Measurements from ENCODE around the gene MBD5.

MBD5 gene

GRCh38 chr2:148523315-148523714 is 502.4 kb downstream of the MBD5 start:
- Histone ChIP-seq H3K36me3 (ENCODE audit: low read depth) (no peaks in the 10 kb centered on the region), H3K4me1 (ENCODE audit: insufficient read depth, poor library complexity, severe bottlenecking) (no peaks in the 10 kb centered on the region), H3K4me3 (ENCODE audit: severe bottlenecking) (no peak overlapping the region), H3K27ac (ENCODE audit: poor library complexity, severe bottlenecking) (no peak overlapping the region), H3K9me3 (ENCODE audit: severe bottlenecking) (no peaks in the 10 kb centered on the region), H3K27me3 (ENCODE audit: insufficient read depth, poor library complexity, severe bottlenecking) (no peaks in the 10 kb centered on the region)
- no peak for TF ChIP-seq CTCF (IDR thresholded peaks at IDR 0.05; ENCODE audit: poor library complexity, severe bottlenecking)
- DNase-seq (ENCODE audit: low spot score), result no peak
- ATAC-seq (ENCODE audit: low read depth), result no peak

GRCh38 chr2:148524519-148524919 is 503.6 kb downstream of the MBD5 start:
- H3K27me3 ChIP-seq (ENCODE audit: insufficient read depth, poor library complexity, severe bottlenecking), result no peaks in the 10 kb centered on the region
- H3K4me1 ChIP-seq (ENCODE audit: insufficient read depth, poor library complexity, severe bottlenecking), result no peaks in the 10 kb centered on the region
- no peaks in the 10 kb centered on the region for H3K9me3 ChIP-seq (ENCODE audit: severe bottlenecking)
- no peaks in the 10 kb centered on the region for H3K36me3 ChIP-seq (ENCODE audit: low read depth)
- no peak overlapping the region for H3K4me3 ChIP-seq (ENCODE audit: severe bottlenecking)
- H3K27ac ChIP-seq (ENCODE audit: poor library complexity, severe bottlenecking), result no peak overlapping the region
- ATAC-seq (ENCODE audit: low read depth) (no peak), DNase-seq (ENCODE audit: low spot score) (no peak)
- TF ChIP-seq CTCF (IDR thresholded peaks at IDR 0.05; ENCODE audit: poor library complexity, severe bottlenecking), result no peak

- Histone ChIP-seq H3K36me3 (ENCODE audit: low read depth) (no peaks in the 10 kb centered on the region), H3K27ac (ENCODE audit: poor library complexity, severe bottlenecking) (no peak overlapping the region), H3K4me1 (ENCODE audit: insufficient read depth, poor library complexity, severe bottlenecking) (no peaks in the 10 kb centered on the region), H3K4me3 (ENCODE audit: severe bottlenecking) (no peak overlapping the region), H3K9me3 (ENCODE audit: severe bottlenecking) (no peaks in the 10 kb centered on the region), H3K27me3 (ENCODE audit: insufficient read depth, poor library complexity, severe bottlenecking) (no peaks in the 10 kb centered on the region)
- DNase-seq (ENCODE audit: low spot score), result no peak
- ATAC-seq (ENCODE audit: low read depth), result no peak
- TF ChIP-seq CTCF (IDR thresholded peaks at IDR 0.05; ENCODE audit: poor library complexity, severe bottlenecking), result no peak
Observed at GRCh38 chr2:148525130-148525529, 504.2 kb downstream of the MBD5 start.

GRCh38 chr2:148526509-148527346 is 505.8 kb downstream of the MBD5 start:
- Histone ChIP-seq H3K9me3 (ENCODE audit: severe bottlenecking) (no peaks in the 10 kb centered on the region), H3K4me1 (ENCODE audit: insufficient read depth, poor library complexity, severe bottlenecking) (no peaks in the 10 kb centered on the region), H3K4me3 (ENCODE audit: severe bottlenecking) (no peak overlapping the region), H3K27me3 (ENCODE audit: insufficient read depth, poor library complexity, severe bottlenecking) (no peaks in the 10 kb centered on the region), H3K36me3 (ENCODE audit: low read depth) (no peaks in the 10 kb centered on the region), H3K27ac (ENCODE audit: poor library complexity, severe bottlenecking) (no peak overlapping the region)
- no peak for TF ChIP-seq CTCF (IDR thresholded peaks at IDR 0.05; ENCODE audit: poor library complexity, severe bottlenecking)
- no peak for ATAC-seq (ENCODE audit: low read depth)
- no peak for DNase-seq (ENCODE audit: low spot score)

Measured in RWPE2 (cell line).